SK-N-SH treated with all-trans-retinoic acid at 6 μM for 48 hours (cell line): ENCODE data around the gene KLF11.

Experiments used
- BACH2 ChIP-seq: fragments of 250-450 bp; sonication (Bioruptor Pico); IDR thresholded peaks from 2 replicates; pipeline ENCODE4 v1.9.0; 2021; ENCODE audit warnings: mild to moderate bottlenecking, borderline replicate concordance
- ISL1 ChIP-seq: fragments of 250-450 bp; sonication (Bioruptor Pico); IDR thresholded peaks from 2 replicates; pipeline ENCODE4 v2.1.2; 2022; ENCODE audit warnings: mild to moderate bottlenecking, moderate library complexity
- ZFP3 ChIP-seq: fragments of 250-450 bp; sonication (Bioruptor Pico); IDR thresholded peaks from 2 replicates; pipeline ENCODE4 v1.5.0; 2020; ENCODE audit warnings: mild to moderate bottlenecking, moderate library complexity

GRCh38 chr2:10001586-10001985 is 41.8 kb upstream of the KLF11 start:
- no peak for TF ChIP-seq ZFP3 (CRISPR knock-in tag)
- TF ChIP-seq BACH2: no peak
- TF ChIP-seq ISL1 (CRISPR knock-in tag): no peak
